ENCODE measurements around the gene CREBL2. TPM values are rescaled to one million over a fixed set of nuclear protein-coding genes. Genes with fewer than 3 reads are reported as not detected.
"Not testable (repeated sequence)": the region's sequence is repeated elsewhere in the genome, so short reads cannot be mapped to it uniquely, and the experiment has no call there.

CREBL2 gene
- total and polyA plus RNA-seq, 2 of the 13 experiments (the other 11 are each of a cell fraction or from before 2014, with no cell fraction given), result 6.9 to 8.4 TPM

DNA sequence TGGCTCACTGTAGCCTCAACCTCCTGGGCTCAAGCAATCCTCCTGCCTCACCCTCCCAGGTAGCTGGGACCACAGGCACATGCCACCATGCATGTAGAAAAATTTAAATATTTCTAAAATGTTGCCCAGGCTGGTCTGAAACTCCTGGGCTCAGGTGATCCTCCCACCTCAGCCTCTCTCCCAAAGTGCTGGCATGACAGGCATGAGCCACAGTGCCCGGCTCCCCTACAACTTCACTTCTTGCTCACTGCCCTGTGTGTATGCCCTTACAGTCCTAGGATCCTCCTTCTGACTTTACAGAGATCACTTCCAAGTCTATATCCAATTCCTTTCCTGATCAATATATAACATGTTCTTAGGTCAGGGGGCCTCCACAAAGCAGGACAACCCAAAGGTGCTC is 23.8 kb upstream of the CREBL2 start (continued):
- TF ChIP-seq, protein P1, sequence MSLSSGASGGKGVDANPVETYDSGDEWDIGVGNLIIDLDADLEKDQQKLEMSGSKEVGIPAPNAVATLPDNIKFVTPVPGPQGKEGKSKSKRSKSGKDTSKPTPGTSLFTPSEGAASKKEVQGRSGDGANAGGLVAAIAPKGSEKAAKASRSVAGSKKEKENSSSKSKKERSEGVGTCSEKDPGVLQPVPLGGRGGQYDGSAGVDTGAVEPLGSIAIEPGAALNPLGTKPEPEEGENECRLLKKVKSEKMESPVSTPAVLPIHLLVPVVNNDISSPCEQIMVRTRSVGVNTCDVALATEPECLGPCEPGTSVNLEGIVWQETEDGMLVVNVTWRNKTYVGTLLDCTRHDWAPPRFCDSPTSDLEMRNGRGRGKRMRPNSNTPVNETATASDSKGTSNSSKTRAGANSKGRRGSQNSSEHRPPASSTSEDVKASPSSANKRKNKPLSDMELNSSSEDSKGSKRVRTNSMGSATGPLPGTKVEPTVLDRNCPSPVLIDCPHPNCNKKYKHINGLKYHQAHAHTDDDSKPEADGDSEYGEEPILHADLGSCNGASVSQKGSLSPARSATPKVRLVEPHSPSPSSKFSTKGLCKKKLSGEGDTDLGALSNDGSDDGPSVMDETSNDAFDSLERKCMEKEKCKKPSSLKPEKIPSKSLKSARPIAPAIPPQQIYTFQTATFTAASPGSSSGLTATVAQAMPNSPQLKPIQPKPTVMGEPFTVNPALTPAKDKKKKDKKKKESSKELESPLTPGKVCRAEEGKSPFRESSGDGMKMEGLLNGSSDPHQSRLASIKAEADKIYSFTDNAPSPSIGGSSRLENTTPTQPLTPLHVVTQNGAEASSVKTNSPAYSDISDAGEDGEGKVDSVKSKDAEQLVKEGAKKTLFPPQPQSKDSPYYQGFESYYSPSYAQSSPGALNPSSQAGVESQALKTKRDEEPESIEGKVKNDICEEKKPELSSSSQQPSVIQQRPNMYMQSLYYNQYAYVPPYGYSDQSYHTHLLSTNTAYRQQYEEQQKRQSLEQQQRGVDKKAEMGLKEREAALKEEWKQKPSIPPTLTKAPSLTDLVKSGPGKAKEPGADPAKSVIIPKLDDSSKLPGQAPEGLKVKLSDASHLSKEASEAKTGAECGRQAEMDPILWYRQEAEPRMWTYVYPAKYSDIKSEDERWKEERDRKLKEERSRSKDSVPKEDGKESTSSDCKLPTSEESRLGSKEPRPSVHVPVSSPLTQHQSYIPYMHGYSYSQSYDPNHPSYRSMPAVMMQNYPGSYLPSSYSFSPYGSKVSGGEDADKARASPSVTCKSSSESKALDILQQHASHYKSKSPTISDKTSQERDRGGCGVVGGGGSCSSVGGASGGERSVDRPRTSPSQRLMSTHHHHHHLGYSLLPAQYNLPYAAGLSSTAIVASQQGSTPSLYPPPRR (CRISPR knock-in tag; IDR thresholded peaks at IDR 0.05; ENCODE audit: borderline replicate concordance), result no peak
- TF ChIP-seq SIX1 (CRISPR knock-in tag; IDR thresholded peaks at IDR 0.05; ENCODE audit: borderline replicate concordance) (no peak), ZNF678 (CRISPR knock-in tag; IDR thresholded peaks at IDR 0.05) (no peak), ADNP (CRISPR knock-in tag; IDR thresholded peaks at IDR 0.05) (no peak), SP1 (IDR thresholded peaks at IDR 0.05) (no peak), SP1 (CRISPR knock-in tag; IDR thresholded peaks at IDR 0.05) (no peak), MAFK (conservative IDR thresholded peaks at IDR 0.05 in 1 of 2, IDR thresholded peaks at IDR 0.05 in 1 of 2; ENCODE audit: low read length in 2 of 2) (no peak)
- TF ChIP-seq, protein P2, sequence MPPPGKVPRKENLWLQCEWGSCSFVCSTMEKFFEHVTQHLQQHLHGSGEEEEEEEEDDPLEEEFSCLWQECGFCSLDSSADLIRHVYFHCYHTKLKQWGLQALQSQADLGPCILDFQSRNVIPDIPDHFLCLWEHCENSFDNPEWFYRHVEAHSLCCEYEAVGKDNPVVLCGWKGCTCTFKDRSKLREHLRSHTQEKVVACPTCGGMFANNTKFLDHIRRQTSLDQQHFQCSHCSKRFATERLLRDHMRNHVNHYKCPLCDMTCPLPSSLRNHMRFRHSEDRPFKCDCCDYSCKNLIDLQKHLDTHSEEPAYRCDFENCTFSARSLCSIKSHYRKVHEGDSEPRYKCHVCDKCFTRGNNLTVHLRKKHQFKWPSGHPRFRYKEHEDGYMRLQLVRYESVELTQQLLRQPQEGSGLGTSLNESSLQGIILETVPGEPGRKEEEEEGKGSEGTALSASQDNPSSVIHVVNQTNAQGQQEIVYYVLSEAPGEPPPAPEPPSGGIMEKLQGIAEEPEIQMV (CRISPR knock-in tag; IDR thresholded peaks at IDR 0.05; ENCODE audit: low read depth), result no peak
- TF ChIP-seq, protein P3, sequence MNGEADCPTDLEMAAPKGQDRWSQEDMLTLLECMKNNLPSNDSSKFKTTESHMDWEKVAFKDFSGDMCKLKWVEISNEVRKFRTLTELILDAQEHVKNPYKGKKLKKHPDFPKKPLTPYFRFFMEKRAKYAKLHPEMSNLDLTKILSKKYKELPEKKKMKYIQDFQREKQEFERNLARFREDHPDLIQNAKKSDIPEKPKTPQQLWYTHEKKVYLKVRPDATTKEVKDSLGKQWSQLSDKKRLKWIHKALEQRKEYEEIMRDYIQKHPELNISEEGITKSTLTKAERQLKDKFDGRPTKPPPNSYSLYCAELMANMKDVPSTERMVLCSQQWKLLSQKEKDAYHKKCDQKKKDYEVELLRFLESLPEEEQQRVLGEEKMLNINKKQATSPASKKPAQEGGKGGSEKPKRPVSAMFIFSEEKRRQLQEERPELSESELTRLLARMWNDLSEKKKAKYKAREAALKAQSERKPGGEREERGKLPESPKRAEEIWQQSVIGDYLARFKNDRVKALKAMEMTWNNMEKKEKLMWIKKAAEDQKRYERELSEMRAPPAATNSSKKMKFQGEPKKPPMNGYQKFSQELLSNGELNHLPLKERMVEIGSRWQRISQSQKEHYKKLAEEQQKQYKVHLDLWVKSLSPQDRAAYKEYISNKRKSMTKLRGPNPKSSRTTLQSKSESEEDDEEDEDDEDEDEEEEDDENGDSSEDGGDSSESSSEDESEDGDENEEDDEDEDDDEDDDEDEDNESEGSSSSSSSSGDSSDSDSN (CRISPR knock-in tag; IDR thresholded peaks at IDR 0.05), result no peak

DNA sequence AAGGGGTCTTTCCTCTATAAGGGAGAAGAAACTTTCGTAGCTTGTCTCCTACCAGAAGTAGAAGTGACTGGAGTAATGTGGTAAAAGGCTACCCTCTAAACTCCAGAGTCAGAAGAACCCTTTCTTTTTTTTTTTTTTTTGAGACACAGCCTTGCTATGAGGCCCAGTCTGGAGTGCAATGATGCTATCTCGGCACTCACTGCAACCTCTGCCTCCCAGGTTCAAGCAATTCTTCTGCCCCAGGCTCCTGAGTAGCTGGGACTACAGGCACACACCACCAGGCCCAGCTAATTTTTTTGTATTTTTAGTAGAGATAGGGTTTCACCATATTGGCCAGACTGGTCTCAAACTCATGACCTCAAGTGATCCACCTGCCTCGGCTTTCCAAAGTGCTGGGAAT is 23.2 kb upstream of the CREBL2 start:
- in situ Hi-C loops (cut with HindIII; ENCODE audit: extremely low pct_ligation_motif_present, low pct_unique_long_range_greater_than_20kb); H3K9ac ChIP-seq (ENCODE audit: insufficient read depth, low read depth, low read length); DNase-seq (ENCODE audit: low spot score); H3K36me3 ChIP-seq (replicated peaks in 1 of 2; ENCODE audit: control insufficient read depth in 1 of 2, insufficient read depth in 2 of 2, low read length in 2 of 2); H3K4me2 ChIP-seq (ENCODE audit: low read depth, low read length); FAIRE-seq; H4K20me1 ChIP-seq (ENCODE audit: insufficient read depth, low read length); H3K79me2 ChIP-seq (ENCODE audit: insufficient read depth, low read length); H3K4me3 ChIP-seq (replicated peaks in 1 of 3; ENCODE audit: insufficient read depth in 1 of 3, low read depth in 2 of 3, low read length in 3 of 3); POLR2A ChIA-PET; ATAC-seq; BruUV-seq (replicated peaks); intact Hi-C loops (cut with micrococcal nuclease; ENCODE audit: unreplicated experiment); H2AFZ ChIP-seq (ENCODE audit: low read length); H3K27ac ChIP-seq (ENCODE audit: extremely low read length, insufficient read depth, low read length); CTCF ChIA-PET (ENCODE audit: low intra/inter-chr PET ratio, low total read pairs); H3K9me3 ChIP-seq (ENCODE audit: low read length); H3K27me3 ChIP-seq (ENCODE audit: control insufficient read depth in 1 of 2, insufficient read depth in 2 of 2, low read length in 2 of 2): not testable (repeated sequence)
- peaks cover 18% of the 10 kb centered on the region for H3K4me1 ChIP-seq (ENCODE audit: insufficient read depth, low read length)
- 42% methylated on average over 3 of the region's 3 CpGs for WGBS (ENCODE audit: low lambda C conversion rate)

Data from HepG2 (cell line).